Posterior vena cava (tissue), 2 donors: ENCODE results near the gene CDCA4. TPM values are rescaled to one million over a fixed set of nuclear protein-coding genes. Genes with fewer than 3 reads are reported as not detected.

ENCODE experiments used
- DNase-seq: peaks from one replicate; pipeline ENCODE4 v3.0.0-alpha.2; 2020; ENCODE audit warnings: low spot score
- intact Hi-C, 2 donors: fragments of 100-400 bp; cut with DNase I; formaldehyde crosslinking; loops; one replicate each; pipeline versions ENCODE4 v1.14.1 to v1.14.2; 2022 to 2023
- total RNA-seq, 2 donors: library from RNA; stranded (reverse); fragmentation: NEBNext Ultra II Directional; extraction: Animal tissue kit (Norgen Biotek cat#: 25700); gene quantifications; one replicate each; pipeline ENCODE4 v1.2.1, GENCODE V29; 2021
- donor health status: DM: yes; HTN: yes; CAD: no.
- donor health status: DM: yes; HTN: yes; CAD: no.

CDCA4 gene
- total RNA-seq, 2 donors from 2014 or later = 4.3 to 4.8 TPM

GRCh38 chr14:105023144-105023543 lies 2.3 kb upstream of the CDCA4 start:
- no peak for DNase-seq
- intact Hi-C loops = loop anchor here in 1 of 2 donors (5.0 kb wide), 1 partner anchor 46 kb away; the partner anchor contains the start of gene AHNAK2

- DNase-seq = no peak
- intact Hi-C loops = loop anchor here in 1 of 2 donors (5.0 kb wide), 1 partner anchor 45 kb away; the partner anchor contains the start of gene AHNAK2
Measured at GRCh38 chr14:105022276-105022670, 1.4 kb upstream of the CDCA4 start.

DNA sequence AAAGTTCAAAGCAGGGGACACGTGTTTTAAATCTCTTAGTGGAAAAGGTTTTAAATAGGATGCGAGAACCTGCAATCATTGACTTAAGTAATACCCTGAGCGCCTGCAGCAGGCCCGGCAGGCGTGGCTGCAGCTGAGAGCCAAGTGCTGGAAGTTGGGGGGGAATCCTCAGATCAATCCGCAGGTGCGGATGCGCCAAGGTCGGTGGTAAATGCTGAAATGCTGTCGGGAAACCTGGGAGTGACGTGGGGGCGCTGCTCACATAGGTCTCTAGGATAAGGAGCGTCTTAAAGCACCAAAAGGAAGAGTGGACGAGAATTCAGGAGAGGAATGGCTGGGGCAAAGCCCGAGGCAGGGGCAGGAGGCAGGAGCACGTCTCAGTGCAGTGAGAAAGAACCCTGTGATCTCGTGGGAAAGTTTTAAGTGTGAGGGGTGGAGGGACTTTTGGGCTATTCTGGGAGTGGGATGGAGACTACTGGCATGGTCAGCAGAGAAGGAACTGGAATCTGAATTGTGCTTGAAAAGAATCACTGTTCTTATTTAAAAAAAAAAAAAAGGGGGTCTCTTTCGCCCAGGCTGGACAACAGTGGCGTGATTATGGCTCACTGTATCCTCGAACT lies 883 bp upstream of the CDCA4 start:
- intact Hi-C loops = loop anchor here in 1 of 2 donors (5.0 kb wide), 1 partner anchor 44 kb away; the partner anchor contains the start of gene AHNAK2
- peak; percentile 79 for DNase-seq

DNA sequence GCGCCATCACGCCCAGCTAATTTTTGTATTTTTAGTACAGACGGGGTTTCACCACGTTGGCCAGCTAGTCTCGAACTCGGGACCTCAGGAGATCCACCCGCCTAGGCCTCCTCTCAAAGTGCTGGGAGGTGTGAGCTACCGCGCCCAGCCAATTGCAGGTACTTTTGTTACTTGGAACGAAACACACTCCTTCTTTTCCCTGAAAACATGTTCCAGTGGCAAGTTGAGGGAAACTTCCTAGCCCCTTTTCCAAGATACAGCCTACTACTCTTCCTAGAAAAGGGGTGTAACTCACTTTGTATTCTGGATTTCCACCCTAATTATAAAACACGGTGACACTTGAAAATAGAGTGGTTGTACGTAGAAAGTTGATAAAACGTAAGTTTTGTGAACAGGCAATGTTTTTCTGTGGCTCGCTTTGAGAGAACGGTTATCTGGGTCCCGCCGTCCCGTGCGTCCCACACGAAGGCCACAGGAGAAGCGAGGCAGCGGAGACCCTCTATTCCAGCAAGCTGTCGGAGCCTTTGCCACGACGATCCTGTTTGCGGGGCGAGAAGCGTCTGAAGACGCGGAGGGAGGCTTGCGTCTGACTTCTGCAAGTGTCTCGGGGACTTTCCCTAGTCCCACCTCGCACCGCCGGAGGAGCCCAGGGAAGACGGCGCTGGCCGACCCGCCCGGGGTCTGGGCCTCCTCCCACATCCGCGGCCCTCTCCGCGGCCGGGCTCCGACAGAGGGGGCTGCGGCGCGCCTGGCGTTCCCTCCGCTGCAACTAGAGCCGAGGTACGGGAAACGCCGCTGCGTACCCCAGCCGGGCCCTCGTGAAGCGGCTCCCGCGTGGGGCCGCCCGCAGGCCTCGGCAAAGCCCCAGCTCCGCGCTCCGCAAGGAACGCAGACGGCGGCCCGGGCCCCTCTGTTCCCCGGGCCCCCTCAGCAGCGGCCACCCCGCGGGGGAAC lies 745 bp downstream of the CDCA4 start:
- intact Hi-C loops = loop anchor here in 1 of 2 donors (5.0 kb wide), 1 partner anchor 43 kb away; the partner anchor contains the start of gene AHNAK2
- DNase-seq = peak; percentile 84

- DNase-seq = peak; percentile 40
- intact Hi-C loops = no loop called here
Measured at GRCh38 chr14:105018414-105018813, 2.5 kb downstream of the CDCA4 start.

DNA sequence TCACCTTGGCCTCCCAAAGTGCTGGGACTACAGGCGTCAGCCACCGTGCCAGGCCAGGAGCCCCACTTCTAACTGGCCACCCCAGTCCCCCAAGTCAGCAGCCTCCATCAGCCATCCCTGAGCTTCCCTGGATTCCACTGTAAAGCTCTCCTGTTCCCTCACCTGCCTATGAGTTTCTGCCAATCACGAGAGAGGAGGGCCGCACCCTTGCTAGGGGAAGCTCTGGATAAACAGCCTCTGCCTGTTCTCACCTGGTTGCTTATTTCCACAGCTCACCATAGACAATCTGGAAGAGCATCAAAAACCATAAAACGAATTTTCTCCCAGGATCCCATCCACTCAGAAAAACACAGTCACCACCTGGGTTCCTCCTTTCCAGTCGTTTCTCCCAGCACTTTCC lies 5.0 kb downstream of the CDCA4 start:
- peak; percentile 26 for DNase-seq
- intact Hi-C loops = no loop called here

DNA sequence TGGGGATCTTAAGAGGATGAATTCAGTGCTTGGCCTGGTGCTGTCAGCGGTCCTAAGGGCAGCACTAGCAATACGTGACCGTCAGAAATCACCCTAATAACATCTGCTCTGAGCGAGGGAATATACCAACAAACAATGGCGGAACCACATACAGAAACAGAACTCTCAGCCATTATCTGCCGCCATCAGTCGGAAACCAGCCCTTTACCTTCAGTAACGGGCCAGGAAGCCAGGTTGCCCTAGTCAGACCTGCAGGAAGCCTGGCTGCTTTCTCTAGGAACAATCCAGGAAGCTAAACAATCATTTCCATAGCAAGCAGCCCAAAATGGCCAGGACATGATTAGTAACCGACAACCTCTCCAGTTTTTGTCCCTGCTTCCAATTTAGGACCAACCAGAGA lies 5.6 kb downstream of the CDCA4 start:
- intact Hi-C loops = no loop called here
- peak; percentile 35 for DNase-seq

- no peak for DNase-seq
- intact Hi-C loops = no loop called here
Measured at GRCh38 chr14:105014631-105015030, 6.3 kb downstream of the CDCA4 start.

DNA sequence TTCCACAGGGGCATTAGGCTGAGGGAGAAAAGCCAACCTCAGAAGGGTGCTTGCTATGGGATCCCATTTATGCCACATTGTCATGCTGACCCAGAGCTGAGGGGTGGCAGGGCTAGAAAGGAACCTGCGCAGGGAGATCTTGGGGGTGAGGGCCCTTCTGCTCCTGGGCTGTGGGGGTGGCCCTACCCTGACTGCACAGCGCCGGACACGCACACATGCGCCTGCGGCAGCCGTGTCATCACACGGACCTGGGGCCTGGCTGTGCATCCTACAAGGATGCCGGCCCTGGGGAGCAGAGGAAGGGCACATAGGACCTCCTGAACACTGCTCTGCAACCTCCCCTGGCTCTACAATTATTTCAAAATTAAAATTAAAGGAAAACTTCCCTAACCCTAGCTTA lies 6.9 kb downstream of the CDCA4 start:
- peak; percentile 18 for DNase-seq
- intact Hi-C loops = no loop called here

DNA sequence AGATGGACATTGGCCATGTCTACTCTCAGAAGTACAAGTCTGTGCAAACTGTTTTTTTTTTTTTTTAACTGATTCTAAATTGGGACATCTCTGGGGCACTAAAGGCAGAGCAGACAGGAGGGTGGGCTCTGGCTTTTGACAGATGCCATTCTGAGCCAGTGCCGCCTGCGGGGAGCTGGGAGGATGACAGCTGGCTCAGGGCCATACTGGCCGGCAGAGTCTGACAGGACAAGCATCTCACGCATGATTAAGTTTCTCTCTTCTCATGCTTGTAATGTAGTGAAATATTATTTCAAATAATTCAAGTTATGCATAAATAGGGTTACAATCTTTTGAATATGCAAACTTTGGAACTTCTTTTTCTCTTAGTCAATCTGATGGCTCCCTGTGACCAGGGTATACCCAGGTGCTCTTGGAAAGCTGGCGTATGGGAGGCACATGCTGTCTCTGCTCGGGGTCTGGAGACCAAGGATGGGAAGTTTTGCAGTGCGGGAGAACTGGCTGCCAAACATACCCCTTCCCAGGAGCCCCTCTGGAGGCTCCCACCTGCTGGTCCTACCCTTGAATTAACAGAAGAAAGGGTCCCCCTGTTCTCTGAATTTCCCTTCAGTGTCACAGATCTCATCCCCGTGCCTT lies 7.6 kb downstream of the CDCA4 start:
- DNase-seq = peak; percentile 74
- intact Hi-C loops = no loop called here

DNA sequence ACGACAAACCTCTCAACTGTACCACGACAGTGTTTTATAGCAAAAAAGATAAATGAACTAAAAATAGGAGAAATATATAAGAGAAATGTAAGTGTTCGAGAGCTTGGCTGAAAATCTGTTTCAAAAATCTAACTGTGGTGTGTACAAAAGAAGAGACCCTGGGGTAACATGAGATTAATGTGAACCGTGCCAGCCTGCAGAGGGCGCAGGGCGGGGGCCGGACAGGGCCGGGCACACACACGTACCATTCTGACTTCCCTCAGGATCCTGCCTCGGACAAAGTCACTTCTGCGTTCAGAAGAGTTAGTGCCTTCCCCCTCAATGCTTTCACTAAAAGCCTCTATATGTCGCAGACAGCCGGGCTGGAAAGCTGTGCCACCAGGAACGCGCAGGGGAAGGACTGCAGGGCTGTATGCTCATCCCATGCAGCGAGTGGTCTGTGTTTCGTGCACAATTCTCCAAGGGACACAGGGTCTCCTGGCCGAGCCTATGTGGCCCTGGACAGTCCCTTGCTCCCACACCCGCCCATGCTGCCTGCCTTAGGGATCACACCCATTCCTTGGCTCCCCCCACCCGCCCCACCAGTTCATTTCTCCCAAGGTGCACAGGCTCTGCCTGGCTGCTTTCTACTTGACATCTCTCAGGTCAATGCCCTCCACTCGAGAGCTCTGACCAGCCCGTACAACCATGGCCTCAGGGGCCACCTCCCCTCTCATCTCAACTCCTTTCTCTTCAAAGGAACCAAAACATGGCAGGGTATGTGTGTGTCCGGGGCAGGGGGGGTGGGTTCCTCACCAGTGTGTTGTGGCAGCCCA lies 8.5 kb downstream of the CDCA4 start:
- peak; percentile 61 for DNase-seq
- intact Hi-C loops = no loop called here

- intact Hi-C loops = no loop called here
- DNase-seq = peak; percentile 58
Measured at GRCh38 chr14:105011312-105011990, 9.4 kb downstream of the CDCA4 start.

DNA sequence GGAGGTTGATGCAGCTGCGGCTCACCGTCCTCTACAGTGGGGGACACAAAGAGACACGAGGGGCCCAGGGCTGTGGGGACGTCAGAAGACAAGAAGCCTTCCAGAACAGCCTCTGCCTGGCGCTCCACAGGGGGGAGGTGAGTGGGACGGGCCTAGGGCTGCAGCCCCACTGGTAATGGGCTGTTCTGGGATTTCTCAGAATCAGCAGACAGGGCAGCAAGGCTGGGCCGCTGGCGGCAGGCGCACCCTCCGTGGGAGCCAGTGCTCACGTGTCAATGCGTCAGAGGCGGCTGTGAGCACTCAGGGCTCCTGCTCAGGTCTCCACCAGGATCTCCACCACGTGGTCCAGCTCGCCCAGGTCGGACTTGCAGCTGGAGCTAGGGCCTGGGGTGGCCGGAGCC lies 10.0 kb downstream of the CDCA4 start:
- intact Hi-C loops = no loop called here
- DNase-seq = peak; percentile 69

GRCh38 chr14:105010106-105010505 lies 10.8 kb downstream of the CDCA4 start:
- intact Hi-C loops = no loop called here
- peak; percentile 32 for DNase-seq

DNA sequence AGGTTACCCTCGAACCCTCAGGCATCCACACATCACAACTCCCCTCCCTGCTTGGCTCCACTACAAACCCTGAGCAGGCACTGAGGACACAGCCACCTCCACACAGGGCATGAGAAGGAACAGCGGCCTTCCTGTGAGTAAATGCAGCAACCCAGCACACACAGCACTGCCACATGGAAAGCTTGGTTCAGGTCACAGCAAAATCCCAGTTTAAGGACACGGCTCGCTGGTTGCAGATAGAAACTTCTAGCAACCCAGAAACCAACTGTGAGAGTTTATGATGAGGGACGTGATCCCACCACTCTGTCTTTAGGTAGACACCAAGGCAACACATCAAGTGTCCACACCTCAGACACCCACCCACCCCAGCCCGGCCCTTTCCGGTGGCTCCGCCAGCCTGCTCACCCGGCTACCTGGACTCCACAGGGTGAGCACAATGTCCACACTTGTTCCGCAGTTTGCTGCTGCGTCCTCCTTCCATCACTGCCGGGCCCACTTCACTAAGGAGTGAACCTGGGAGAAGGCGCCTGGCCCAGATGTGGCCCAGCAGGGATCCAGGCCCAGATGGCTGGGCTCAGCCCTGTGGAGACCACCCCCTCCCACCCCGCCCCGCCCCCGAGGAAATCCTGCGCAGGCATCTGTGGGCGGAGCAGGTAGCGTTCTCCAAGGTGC lies 13.2 kb downstream of the CDCA4 start:
- peak; percentile 58 for DNase-seq
- intact Hi-C loops = loop anchor here in 1 of 2 donors (2.0 kb wide), 1 partner anchor 15 kb away; no protein-coding TSS in a partner anchor

GRCh38 chr14:105006831-105007592 lies 13.9 kb downstream of the CDCA4 start:
- intact Hi-C loops = loop anchor here in 1 of 2 donors (2.0 kb wide), 1 partner anchor 14 kb away; no protein-coding TSS in a partner anchor
- peak; percentile 63 for DNase-seq
